GM10248 (cell line): ENCODE data around the gene PLB1.
A peak's percentile ranks its signal among the peaks of the same experiment; 100 is the strongest.

Experiments used
- CTCF ChIA-PET: fragments of 300-600 bp; sonication (Branson Sonifier 250); formaldehyde crosslinking; extraction: SDS; loops from one replicate; lab custom pipeline; 2021; ENCODE audit warnings: antibody characterized with exemption; lab: Yijun Ruan, JAX
- POLR2A ChIA-PET: fragments of 350-650 bp; sonication (Branson Sonifier 250); formaldehyde crosslinking; extraction: SDS; loops from one replicate; lab custom pipeline; 2020; ENCODE audit warnings: antibody characterized with exemption; lab: Yijun Ruan, JAX
- DNase-seq: peaks from one replicate; pipeline ENCODE4 v3.0.0; 2012; ENCODE audit errors: extremely low spot score
- CTCF ChIP-seq: IDR thresholded peaks from 2 replicates; pipeline ENCODE4 v1.5.1; 2012; ENCODE audit warnings: mild to moderate bottlenecking, low read depth; ENCODE audit errors: extremely low read depth, missing control alignments, control extremely low read depth

The PLB1 gene

GRCh38 chr2:28674713-28675068 is 178.8 kb downstream of the PLB1 start:
- ChIA-PET CTCF (no interaction called here), POLR2A (no interaction called here)
- no peak for TF ChIP-seq CTCF
- DNase-seq, result no peak

GRCh38 chr2:28676152-28676835 is 180.4 kb downstream of the PLB1 start:
- ChIA-PET POLR2A (no interaction called here), CTCF (interaction anchor here (1.4 kb wide), 1 partner anchor 82 kb away, joined by 4 read pairs; no protein-coding TSS in a partner anchor)

GRCh38 chr2:28678175-28678855 is 182.5 kb downstream of the PLB1 start:
- POLR2A ChIA-PET, result no interaction called here
- CTCF ChIA-PET, result no interaction called here
- TF ChIP-seq CTCF, result no peak

More at GRCh38 chr2:28676152-28676835, 180.4 kb downstream of the PLB1 start:
- DNase-seq, result no peak
- TF ChIP-seq CTCF, result no peak

GRCh38 chr2:28678944-28679343 is 183.1 kb downstream of the PLB1 start:
- TF ChIP-seq CTCF, result no peak
- peak; percentile 51 for DNase-seq
- POLR2A ChIA-PET, result no interaction called here
- CTCF ChIA-PET, result interaction anchor here (0.8 kb wide), 1 partner anchor 12 kb away, joined by 3 read pairs; no protein-coding TSS in a partner anchor

More at GRCh38 chr2:28678175-28678855, 182.5 kb downstream of the PLB1 start:
- DNase-seq, result no peak

- CTCF ChIA-PET, result interaction anchor here (1.0 to 2.2 kb wide), 4 partner anchors 14 to 114 kb away, joined by 3 to 7 read pairs (median 4); no protein-coding TSS in a partner anchor
- POLR2A ChIA-PET, result interaction anchor here (0.5 kb wide), 1 partner anchor 13 kb away, joined by 3 read pairs; no protein-coding TSS in a partner anchor
- no peak for TF ChIP-seq CTCF
- no peak for DNase-seq
Observed at GRCh38 chr2:28680657-28681056, 184.8 kb downstream of the PLB1 start.

- CTCF ChIA-PET, result interaction anchor here (1.3 to 2.2 kb wide), 2 partner anchors 14 to 115 kb away, joined by 3 to 7 read pairs; no protein-coding TSS in a partner anchor
- POLR2A ChIA-PET, result interaction anchor here (0.7 kb wide), 1 partner anchor 75 kb away, joined by 3 read pairs; no protein-coding TSS in a partner anchor
- DNase-seq, result peak; percentile 86
- no peak for TF ChIP-seq CTCF
Observed at GRCh38 chr2:28681158-28681571, 185.3 kb downstream of the PLB1 start.
